Upper lobe of left lung (tissue), 4 donors: ENCODE measurements around the gene FCHO2.

Source experiments
- POLR2AphosphoS5 ChIP-seq, 2 donors: sonication (generic); formaldehyde crosslinking; IDR thresholded peaks; one replicate each; pipeline ENCODE4 v1.5.1; 2017; ENCODE audit warnings: antibody characterized with exemption in 2 of 2
- TF ChIP-seq, protein P1 (sequence below), 6 experiments: fragments of 450-650 bp in 4 of 6; fragments of 200-600 bp in 2 of 6; sonication (generic) in 2 of 6; IDR thresholded peaks; one replicate each; pipeline ENCODE4 v1.5.1; 2016 to 2019; ENCODE audit warnings: antibody characterized with exemption in 6 of 6

DNA sequence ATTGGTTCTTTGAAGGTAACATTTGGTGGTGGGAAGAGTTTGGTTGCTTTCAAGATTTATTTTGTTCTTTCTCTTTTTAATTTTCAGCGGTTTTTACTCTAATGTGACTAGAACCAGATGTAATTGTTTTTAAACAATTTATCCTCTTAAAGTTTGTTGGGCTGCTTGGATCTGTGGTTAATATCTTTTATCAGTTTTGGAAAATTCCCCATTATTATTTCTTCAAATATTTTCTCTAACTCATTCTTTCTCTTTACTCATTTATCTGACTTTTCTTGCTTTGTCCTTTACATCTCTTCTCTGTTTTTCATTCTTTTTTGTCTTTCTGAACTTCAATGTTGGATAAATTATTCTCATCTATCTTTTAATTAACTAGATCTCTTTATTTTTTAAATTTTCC is 29.9 kb downstream of the FCHO2 start:
- TF ChIP-seq, protein P1, sequence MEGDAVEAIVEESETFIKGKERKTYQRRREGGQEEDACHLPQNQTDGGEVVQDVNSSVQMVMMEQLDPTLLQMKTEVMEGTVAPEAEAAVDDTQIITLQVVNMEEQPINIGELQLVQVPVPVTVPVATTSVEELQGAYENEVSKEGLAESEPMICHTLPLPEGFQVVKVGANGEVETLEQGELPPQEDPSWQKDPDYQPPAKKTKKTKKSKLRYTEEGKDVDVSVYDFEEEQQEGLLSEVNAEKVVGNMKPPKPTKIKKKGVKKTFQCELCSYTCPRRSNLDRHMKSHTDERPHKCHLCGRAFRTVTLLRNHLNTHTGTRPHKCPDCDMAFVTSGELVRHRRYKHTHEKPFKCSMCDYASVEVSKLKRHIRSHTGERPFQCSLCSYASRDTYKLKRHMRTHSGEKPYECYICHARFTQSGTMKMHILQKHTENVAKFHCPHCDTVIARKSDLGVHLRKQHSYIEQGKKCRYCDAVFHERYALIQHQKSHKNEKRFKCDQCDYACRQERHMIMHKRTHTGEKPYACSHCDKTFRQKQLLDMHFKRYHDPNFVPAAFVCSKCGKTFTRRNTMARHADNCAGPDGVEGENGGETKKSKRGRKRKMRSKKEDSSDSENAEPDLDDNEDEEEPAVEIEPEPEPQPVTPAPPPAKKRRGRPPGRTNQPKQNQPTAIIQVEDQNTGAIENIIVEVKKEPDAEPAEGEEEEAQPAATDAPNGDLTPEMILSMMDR (IDR thresholded peaks at IDR 0.05) = no peak
- no peak for TF ChIP-seq POLR2AphosphoS5 (IDR thresholded peaks at IDR 0.05)
